ENCODE measurements around the gene FXYD7. TPM values are rescaled to one million over a fixed set of nuclear protein-coding genes. Genes with fewer than 3 reads are reported as not detected.
"Not testable (repeated sequence)": the region's sequence is repeated elsewhere in the genome, so short reads cannot be mapped to it uniquely, and the experiment has no call there.

The FXYD7 gene
- polyA plus RNA-seq, 1 donor from 2014 or later = 35.7 TPM

- Histone ChIP-seq H3K27ac (ENCODE audit: low read length) (no peak overlapping the region), H3K4me3 (ENCODE audit: low read length) (no peak overlapping the region), H4K20me1 (ENCODE audit: insufficient read depth) (no peaks in the 10 kb centered on the region), H3F3A (ENCODE audit: insufficient read depth, low read length, poor library complexity, severe bottlenecking) (no peaks in the 10 kb centered on the region), H3K27me3 (ENCODE audit: insufficient read depth, low read depth, low read length) (no peaks in the 10 kb centered on the region), H3K4me2 (ENCODE audit: low read length) (no peak overlapping the region), H3K9me3 (ENCODE audit: low read length) (no peaks in the 10 kb centered on the region), H3K36me3 (ENCODE audit: insufficient read depth, low read length) (no peaks in the 10 kb centered on the region), H3K9ac (ENCODE audit: low read length) (no peak overlapping the region), H2AFZ (ENCODE audit: low read depth, low read length) (no peak overlapping the region), H3K9me2 (ENCODE audit: insufficient read depth, low read length) (no peaks in the 10 kb centered on the region), H3K79me2 (replicated peaks; ENCODE audit: insufficient read depth, low read length) (no peaks in the 10 kb centered on the region)
- TF ChIP-seq POLR2AphosphoS5 (IDR thresholded peaks at IDR 0.05) (no peak), SMC3 (conservative IDR thresholded peaks at IDR 0.05; ENCODE audit: poor library complexity) (no peak), TAF1 (IDR thresholded peaks at IDR 0.05; ENCODE audit: low read depth) (no peak), REST (IDR thresholded peaks at IDR 0.05; ENCODE audit: borderline replicate concordance) (no peak), RAD21 (conservative IDR thresholded peaks at IDR 0.05) (no peak), CTCF (IDR thresholded peaks at IDR 0.05; ENCODE audit: poor library complexity, severe bottlenecking) (no peak), EP300 (conservative IDR thresholded peaks at IDR 0.05; ENCODE audit: poor library complexity, severe bottlenecking) (no peak), MXI1 (conservative IDR thresholded peaks at IDR 0.05; ENCODE audit: poor library complexity, severe bottlenecking) (no peak), EZH2 (IDR thresholded peaks at IDR 0.05; ENCODE audit: borderline replicate concordance, insufficient read depth, low read length, poor library complexity, severe bottlenecking) (no peak)
These were observed 14.5 kb upstream of the FXYD7 start for GRCh38 chr19:35128398-35129057.

- not testable (repeated sequence) for H2AFZ ChIP-seq (ENCODE audit: low read depth, low read length); H3K9me2 ChIP-seq (ENCODE audit: insufficient read depth, low read length); H3K4me2 ChIP-seq (ENCODE audit: low read length); H4K20me1 ChIP-seq (ENCODE audit: insufficient read depth); H3F3A ChIP-seq (ENCODE audit: insufficient read depth, low read length, poor library complexity, severe bottlenecking); H3K9me3 ChIP-seq (ENCODE audit: low read length); H3K9ac ChIP-seq (ENCODE audit: low read length); H3K79me2 ChIP-seq (replicated peaks; ENCODE audit: insufficient read depth, low read length); H3K4me3 ChIP-seq (ENCODE audit: low read length); H3K36me3 ChIP-seq (ENCODE audit: insufficient read depth, low read length); H3K27me3 ChIP-seq (ENCODE audit: insufficient read depth, low read depth, low read length); H3K27ac ChIP-seq (ENCODE audit: low read length)
These were observed 13.3 kb upstream of the FXYD7 start for GRCh38 chr19:35129724-35130274.

Measured in neural cell (in vitro differentiated cells).